CD4-positive, alpha-beta T cell treated with Interleukin-10 for 1 hour (primary cell): ENCODE measurements around the gene NAPB.
"Not testable (repeated sequence)": the region's sequence is repeated elsewhere in the genome, so short reads cannot be mapped to it uniquely, and the experiment has no call there.

ENCODE experiments used
- DNase-seq: peaks from one replicate; pipeline ENCODE4 v3.0.0-alpha.2; 2020

NAPB gene

GRCh38 chr20:23366384-23366783 is 54.9 kb downstream of the NAPB start:
- peak; percentile 34 for DNase-seq

GRCh38 chr20:23365390-23366165 is 55.7 kb downstream of the NAPB start:
- DNase-seq: no peak

- no peak for DNase-seq
Observed at GRCh38 chr20:23363257-23363649, 58.0 kb downstream of the NAPB start.

GRCh38 chr20:23362392-23363256 is 58.7 kb downstream of the NAPB start:
- DNase-seq: peak; percentile 48

GRCh38 chr20:23361476-23362391 is 59.6 kb downstream of the NAPB start, which contains the start of gene GZF1:
Gene GZF1 (plus strand): TSS chr20:23362182. CDS start chr20:23364384, 2,202 bp downstream.
- peak; percentile 98 for DNase-seq

- DNase-seq: no peak
Observed at GRCh38 chr20:23361119-23361475, 60.2 kb downstream of the NAPB start.

- no peak for DNase-seq
Observed at GRCh38 chr20:23360531-23360930, 60.8 kb downstream of the NAPB start.

- DNase-seq: no peak
Observed at GRCh38 chr20:23358923-23359593, 62.2 kb downstream of the NAPB start.

GRCh38 chr20:23358563-23358906 is 62.8 kb downstream of the NAPB start:
- no peak for DNase-seq

- peak; percentile 100 for DNase-seq
Observed at GRCh38 chr20:23357767-23358562, 63.3 kb downstream of the NAPB start.

- DNase-seq: no peak
Observed at GRCh38 chr20:23356203-23356602, 65.1 kb downstream of the NAPB start.

- peak; percentile 78 for DNase-seq
Observed at GRCh38 chr20:23350904-23351838, 70.1 kb downstream of the NAPB start.

GRCh38 chr20:23350196-23350903 is 70.9 kb downstream of the NAPB start, which contains the start of gene NXT1:
Gene NXT1 (plus strand): TSS chr20:23350791. CDS start chr20:23354042, 3,251 bp downstream.
- peak; percentile 98 for DNase-seq

GRCh38 chr20:23349338-23350195 is 71.7 kb downstream of the NAPB start:
- DNase-seq: peak; percentile 86

GRCh38 chr20:23348510-23348909 is 72.8 kb downstream of the NAPB start:
- not testable (repeated sequence) for DNase-seq

- no peak for DNase-seq
Observed at GRCh38 chr20:23347791-23348190, 73.5 kb downstream of the NAPB start.

- no peak for DNase-seq
Observed at GRCh38 chr20:23346002-23346401, 75.3 kb downstream of the NAPB start.

GRCh38 chr20:23344336-23344735 is 77.0 kb downstream of the NAPB start:
- no peak for DNase-seq

GRCh38 chr20:23343590-23343989 is 77.7 kb downstream of the NAPB start:
- DNase-seq: no peak
